Right renal pelvis (tissue), 4 donors: ENCODE measurements around the gene GABRE. TPM values are rescaled to one million over a fixed set of nuclear protein-coding genes. Genes with fewer than 3 reads are reported as not detected.
"Not testable (repeated sequence)": the region's sequence is repeated elsewhere in the genome, so short reads cannot be mapped to it uniquely, and the experiment has no call there.

ENCODE experiments used
- DNase-seq, 4 donors: peaks; one replicate each; pipeline ENCODE4 v3.0.0-alpha.2; 2013; ENCODE audit warnings: low read depth in 4 of 4, low spot score in 3 of 4, missing footprints in 1 of 4
- polyA plus RNA-seq, 4 donors: library from polyadenylated mRNA; unstranded; fragments of 120-200 nt; gene quantifications; one replicate each; pipeline ENCODE4 v1.2.1, GENCODE V29; 2013; ENCODE audit not compliant: insufficient read length in 4 of 4

Gene GABRE
- polyA plus RNA-seq, 4 donors = 5.2 to 10.8 (median 5.9) TPM

DNA sequence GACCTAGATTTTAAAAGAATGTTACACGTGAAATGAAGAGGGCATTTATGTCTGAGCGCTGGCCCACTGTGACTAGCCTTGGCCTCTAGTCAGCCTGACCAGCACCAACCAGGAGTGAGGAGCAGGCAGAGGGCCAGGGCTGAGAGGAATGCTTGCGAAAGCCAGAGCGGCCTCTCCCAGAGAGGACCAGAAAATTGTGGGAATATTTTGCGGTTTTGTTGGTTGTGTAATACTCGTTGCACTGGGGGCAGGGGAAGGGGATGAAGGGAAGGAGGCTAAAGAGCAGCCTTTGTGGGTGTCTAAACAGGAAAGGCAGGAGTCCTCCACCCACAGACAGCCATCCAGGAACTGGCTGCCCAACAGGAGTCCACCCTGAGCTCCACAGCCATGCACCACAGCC lies 3.8 kb downstream of the GABRE start:
- DNase-seq = no peak

DNA sequence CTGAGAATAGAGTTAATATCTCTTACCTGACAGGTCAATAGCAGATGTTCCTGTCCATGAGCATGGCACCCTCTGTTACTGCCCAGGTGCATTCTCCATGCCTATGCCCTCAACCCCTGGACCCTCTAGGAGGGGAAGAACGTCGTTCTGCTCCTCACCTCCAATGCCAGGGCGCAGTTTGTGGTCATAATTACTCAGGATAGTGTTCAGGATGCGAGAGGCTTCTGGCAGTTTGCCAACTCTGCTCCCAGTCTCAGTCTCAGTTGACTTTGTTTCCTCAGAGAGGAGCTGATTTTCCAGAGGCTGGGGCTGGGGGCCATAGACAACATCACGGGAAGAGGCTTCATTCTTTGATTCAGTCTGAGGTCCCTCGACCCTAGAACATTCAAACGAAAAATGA lies 4.4 kb downstream of the GABRE start:
- DNase-seq = no peak

DNA sequence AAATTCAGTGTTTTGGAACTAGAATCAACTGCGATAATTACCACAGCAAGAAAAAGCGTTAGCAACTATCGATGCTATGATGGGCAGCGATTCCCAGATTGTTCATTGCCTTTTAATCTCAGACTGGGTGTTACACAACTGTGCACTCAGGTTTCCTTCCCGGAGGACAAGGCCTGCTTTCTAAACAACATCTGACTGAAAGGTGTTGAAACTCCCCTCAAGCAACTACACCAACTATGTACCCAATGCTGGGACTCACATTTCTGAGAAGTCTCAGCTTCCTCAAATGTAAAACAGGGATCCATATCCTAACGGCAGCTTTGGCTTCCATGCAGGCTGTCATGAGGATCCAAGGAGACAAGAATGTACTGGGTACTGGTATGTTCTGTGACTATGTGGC lies 8.2 kb downstream of the GABRE start:
- DNase-seq = no peak

DNA sequence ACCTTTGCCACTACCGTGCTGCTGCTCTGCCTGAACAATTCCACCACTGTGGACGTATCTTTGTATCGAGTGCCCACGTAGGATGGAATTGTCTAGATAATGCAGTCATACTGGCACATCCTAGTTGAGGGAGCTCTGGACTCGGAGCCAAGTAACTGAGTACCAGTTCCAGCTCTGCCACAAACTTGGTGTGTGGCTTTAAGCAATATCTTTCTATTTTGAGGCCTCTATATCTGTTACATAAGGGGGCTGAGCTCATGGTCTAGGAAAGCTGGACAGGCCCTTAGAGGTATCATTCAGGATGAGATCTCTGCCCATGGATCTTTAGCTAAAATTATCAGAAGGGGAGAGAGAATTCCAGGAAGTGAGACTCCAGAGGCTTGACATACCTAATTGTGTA lies 12.4 kb downstream of the GABRE start:
- no peak for DNase-seq

DNA sequence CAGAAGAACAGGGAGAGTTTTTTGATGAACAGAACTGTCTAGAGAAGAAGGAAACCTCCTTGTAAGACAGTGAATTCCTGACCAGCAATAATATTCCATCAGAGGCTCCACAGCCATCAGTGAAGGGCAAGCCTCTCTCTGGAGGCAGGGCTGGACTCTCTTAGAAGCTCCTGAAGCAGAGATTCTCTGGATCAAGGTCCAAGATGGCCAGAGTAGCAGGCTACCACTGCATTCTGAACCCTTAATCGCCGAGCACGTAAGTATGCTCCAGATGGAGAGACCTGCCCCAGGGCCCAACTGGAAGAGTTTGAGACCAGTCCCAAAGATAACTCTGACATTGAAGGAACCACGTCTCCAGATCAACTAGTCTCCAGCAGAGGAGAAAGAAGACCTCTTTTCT lies 16.4 kb downstream of the GABRE start:
- no peak for DNase-seq

DNA sequence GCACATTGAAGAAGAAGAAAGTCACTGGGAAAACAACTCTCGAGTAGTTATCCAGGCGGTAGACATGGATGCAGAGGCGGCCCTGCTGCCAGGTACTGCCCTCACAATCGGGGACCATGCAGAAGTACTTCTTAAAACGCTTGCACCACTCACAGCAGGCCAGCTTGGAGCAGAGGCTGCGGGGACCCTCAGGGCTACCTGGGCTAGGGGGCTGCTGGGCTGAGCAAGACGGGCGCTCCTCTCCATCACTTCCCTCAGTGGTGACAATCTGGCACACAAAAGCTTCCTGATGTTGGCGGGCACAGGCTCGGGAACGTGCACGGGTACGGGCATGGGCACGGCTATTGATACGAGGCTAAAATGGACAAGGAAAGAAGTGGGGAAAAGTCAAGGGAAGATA lies 19.7 kb downstream of the GABRE start:
- DNase-seq = no peak

DNA sequence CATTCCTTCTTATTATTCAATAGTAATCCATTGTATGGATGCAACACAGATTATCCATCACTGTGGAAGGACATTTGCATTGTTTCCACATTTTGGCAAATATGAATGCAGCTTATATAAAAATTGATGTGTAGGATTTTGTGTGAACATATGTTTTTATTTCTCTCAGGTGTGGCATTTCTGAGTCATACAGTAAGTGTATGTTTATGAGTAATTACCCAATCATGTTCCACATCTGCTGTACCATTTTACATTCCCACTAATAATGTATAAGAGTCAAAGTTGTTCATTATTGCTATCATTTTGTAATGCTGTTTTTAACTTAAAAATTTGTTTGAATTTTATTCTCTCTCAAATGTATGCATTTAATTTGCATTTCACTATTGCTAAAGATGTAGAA lies 36.3 kb downstream of the GABRE start:
- DNase-seq = no peak

DNA sequence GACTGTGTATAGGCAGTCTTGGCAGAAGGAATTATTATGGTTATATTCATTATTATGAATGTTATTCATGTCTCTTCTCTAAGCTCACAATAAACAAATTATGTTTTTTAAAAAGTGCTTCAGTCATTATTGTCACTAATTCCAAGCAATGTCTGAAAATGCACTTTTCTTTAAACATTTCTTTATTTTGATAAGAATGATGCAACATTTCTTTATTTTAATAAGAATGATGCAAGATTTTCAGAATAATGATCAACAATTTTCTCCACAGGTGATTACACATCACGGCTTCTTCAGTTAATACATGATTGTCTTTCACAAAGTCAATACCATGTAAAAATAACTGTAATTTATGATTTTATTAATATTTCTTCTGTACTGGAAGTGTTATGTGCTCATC lies 39.1 kb downstream of the GABRE start:
- no peak for DNase-seq

DNA sequence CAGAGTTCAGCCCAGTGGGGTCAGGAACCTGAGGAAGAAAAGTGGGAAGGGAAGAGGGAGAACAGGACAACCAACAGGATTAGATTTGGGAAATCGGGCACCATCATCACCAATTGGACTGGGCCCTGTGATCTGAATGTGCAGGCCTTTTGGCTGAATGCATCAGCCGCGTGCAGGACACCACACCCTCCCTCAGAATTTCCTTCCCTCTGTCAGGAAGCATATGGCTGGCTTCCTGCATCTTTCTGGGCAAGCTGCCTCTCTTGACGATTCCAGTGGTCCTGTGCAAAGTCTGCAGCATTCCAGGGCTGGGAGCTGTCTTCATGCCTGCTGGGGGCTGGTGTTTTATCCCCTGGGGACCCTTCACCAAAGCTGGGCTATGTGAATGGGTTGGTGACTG lies 45.4 kb downstream of the GABRE start:
- no peak for DNase-seq

DNA sequence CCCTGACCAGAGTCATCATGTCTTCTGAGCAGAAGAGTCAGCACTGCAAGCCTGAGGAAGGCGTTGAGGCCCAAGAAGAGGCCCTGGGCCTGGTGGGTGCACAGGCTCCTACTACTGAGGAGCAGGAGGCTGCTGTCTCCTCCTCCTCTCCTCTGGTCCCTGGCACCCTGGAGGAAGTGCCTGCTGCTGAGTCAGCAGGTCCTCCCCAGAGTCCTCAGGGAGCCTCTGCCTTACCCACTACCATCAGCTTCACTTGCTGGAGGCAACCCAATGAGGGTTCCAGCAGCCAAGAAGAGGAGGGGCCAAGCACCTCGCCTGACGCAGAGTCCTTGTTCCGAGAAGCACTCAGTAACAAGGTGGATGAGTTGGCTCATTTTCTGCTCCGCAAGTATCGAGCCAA lies 50.8 kb downstream of the GABRE start:
- DNase-seq = no peak

DNA sequence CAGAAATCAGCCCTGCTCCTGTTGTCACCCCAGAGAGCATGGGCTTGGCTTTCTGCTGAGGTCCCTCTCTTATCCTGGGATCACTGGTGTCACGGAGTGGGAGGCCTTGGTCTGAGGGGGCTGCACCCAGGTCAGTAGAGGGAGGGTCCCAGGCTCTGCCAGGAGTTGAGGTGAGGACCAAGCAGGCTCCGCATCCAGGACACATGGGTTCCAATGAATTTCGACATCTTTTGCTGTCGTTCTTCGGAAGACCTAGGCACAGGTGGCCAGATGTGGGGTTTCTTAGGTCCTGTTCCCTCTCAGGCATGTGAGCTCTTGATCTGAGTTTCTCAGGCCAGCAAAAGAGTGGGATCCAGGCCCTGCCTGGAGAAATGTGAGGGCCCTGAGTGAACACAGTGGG lies 51.8 kb downstream of the GABRE start:
- no peak for DNase-seq

DNA sequence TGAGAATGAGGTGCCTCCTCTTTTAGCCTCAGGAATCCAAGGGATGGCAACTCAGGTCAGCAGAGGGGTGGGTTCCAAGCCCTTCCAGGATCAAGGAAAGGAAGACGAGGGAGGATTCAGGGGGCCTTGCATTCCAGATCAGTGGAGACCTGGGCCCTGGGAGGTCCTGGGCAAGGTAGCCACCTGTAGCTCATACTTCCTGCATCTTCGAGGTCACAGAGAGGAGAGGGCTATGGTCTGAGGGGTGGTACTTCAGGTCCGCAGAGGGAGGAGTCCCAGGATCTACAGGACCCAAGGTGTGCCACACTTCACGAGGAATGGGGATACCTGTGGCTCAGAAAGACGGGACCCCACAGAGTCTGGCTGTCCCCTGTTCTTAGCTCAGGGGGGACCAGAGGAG lies 52.6 kb downstream of the GABRE start:
- no peak for DNase-seq

DNA sequence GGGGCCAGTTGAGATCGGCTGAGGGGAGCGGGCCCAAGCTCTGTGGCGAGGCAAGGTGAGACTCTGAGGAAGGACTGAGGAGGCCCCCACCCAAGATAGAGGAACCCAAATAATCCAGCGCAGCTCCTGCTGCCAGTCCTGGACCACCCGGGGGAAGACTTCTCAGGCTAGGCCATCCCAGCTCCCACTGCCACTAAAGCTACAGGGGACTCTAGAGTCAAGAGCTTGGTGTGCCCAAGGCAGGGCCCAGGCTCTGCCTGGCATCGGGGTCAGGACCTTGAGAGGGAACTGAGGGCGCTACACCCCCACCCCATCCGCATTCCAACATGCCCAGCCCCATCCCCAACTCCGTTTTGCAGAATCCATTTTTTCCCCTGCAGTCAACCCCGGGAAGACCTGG lies 53.2 kb downstream of the GABRE start:
- DNase-seq = no peak

DNA sequence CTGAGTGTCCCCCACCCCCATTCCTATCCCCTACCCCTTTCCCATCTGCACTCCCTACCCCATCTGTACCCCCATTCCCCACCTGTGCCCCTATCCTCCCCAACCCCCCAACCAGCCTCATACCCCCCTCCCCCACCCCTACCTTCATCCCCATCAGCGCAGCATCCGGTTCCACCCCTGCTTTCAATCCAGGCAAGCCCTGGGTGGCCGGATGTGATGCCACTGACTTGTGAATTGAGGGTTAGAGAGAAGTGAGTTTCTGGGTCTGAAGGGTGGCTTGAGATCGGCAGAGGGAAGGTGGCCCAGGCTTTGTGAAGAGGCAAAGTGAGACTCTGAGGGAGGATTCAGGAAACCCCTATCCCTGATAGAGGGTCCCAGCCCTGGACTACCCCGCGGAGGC lies 53.9 kb downstream of the GABRE start:
- DNase-seq = no peak

DNA sequence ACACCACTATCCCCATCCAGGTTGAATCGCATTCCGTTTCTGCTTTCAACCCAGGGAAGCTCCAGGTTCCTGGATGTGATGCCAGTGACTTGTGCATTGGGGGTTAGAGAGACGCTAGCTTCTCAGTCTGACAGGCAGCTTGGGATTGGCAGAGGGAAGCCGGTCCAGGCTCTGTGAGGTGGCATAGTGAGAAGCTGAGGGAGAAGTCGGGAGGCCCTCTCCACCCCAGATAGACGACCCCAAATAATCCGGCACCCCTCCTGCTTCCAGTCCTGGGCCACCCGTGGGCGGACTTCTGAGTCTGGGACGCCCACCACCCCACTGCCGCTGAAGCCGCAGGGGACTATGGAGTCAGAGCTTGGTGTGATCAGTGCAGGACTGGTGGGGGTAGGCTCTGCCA lies 54.4 kb downstream of the GABRE start:
- DNase-seq = no peak

DNA sequence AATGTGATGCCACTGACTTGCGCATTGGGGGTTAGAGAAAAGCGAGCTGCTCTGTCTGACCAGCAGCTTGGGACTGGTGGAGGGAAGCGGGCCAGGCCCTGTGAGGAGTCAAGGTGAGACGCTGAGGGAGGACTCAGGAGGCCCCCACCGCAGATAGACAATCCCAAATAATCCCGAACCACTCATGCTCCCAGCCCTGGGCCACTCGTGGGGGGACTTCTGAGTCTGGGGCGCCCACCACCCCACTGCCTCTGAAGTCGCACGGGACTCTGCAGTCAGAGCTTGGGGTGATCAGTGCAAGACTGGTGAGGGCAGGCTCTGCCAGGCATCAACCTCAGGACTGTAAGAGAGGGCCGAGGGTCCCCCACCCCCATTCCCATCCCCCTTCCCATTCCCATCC lies 54.9 kb downstream of the GABRE start:
- no peak for DNase-seq

DNA sequence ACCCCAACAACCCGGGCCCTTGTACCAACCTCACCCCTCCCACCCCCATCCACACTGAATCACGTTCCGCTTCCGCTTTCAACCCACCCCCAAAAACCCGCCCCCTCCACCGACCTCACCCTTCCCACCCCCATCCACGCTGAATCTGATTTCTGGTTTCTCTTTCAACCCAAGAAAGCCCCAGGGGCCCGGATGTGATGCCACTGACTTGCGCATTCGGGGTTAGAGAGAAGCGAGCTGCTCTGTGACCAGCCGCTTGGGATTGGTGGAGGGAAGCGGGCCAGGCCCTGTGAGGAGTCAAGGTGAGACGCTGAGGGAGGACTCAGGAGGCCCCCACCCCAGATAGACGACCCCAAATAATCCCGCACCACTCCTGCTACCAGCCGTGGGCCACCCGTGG lies 55.7 kb downstream of the GABRE start:
- DNase-seq = not testable (repeated sequence)

DNA sequence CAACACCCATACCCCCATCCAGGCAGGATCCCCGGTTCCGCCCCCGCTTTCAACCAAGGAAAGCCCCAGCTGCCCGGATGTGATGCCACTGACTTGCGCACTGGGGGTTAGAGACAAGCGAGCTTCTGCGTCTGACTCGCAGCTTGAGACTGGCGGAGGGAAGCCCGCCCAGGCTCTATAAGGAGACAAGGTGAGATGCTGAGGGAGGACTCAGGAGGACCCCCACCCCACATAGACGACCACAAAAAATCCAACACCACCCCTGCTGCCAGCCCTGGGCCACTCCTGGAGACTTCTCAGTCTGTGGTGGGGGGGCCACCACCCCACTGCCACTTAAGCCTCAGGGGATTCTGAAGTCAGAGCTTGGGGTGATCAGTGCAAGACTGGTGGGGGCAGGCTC lies 61.7 kb downstream of the GABRE start, which contains the start of gene MAGEA4:
TSS of gene MAGEA4 (plus strand) at position 110 of the 400 bp plus-strand sequence. CDS start 10,776 bp downstream, outside the sequence.
- DNase-seq = no peak

DNA sequence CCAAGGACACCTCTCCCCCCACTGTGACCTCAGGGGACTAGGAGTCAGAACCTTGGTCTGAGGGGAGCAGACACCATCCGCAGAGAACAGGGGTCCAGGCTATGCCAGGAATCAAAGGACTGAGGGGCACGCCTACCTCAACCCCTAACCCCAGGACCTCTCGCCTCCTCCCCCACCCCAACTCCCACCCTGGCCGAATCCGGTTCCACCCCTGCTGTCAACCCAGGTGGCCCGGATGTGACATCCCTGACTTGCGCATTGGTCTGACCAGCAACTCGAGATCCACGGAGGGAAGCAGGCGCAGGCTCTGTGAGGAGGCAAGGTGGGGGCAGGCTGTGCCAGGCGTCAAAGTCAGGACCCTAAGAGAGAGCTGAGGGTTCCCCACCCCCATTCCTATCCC lies 62.3 kb downstream of the GABRE start:
- DNase-seq = no peak

DNA sequence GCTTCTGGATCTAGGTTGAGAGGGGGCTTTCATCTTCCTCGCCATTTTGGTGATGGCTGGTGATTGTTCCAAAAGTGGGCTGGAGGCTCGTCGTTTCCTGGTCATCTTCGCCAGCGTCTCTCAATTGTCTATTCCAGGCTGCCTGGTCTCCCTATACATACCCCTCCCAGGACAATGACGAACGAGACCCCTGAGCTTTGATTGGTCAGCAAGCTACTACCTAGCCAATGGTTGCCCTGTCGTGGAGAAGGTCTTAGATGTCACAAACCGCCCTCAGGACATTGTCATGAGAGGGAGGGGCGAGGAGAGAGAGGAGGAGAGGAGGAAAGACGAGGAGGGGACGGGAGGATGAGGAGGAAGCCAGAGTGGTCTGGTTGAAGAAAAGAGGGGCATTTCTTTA lies 69.5 kb downstream of the GABRE start:
- DNase-seq = no peak
